ENCODE data around the gene ATG16L1.

DNA sequence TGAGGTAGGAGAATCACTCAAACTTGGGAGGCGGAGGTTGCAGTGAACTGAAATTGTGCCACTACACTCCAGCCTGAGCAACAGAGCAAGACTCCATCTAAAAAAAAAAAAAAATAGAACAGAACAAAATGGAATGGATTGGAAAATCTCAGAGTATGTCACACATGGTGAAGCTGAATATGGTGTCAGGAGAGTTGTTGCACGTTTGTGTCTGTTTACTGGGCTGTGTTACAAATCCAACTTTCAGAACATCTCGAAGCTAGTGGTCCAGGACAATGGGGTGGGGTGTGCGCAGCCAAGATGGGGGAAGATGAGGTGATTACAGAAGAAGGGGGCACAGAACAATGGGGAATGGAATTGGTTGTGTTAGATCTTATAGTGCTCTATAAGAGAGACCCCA is 73.8 kb downstream of the ATG16L1 start:
- TF ChIP-seq EZH2phosphoT487 (IDR thresholded peaks at IDR 0.05; ENCODE audit: insufficient read depth, low read depth), result no peak
- no peak for TF ChIP-seq EZH2 (IDR thresholded peaks at IDR 0.05; ENCODE audit: insufficient read depth, poor library complexity, severe bottlenecking)
